Measurements from ENCODE around the gene GRM4.

GRM4 gene

DNA sequence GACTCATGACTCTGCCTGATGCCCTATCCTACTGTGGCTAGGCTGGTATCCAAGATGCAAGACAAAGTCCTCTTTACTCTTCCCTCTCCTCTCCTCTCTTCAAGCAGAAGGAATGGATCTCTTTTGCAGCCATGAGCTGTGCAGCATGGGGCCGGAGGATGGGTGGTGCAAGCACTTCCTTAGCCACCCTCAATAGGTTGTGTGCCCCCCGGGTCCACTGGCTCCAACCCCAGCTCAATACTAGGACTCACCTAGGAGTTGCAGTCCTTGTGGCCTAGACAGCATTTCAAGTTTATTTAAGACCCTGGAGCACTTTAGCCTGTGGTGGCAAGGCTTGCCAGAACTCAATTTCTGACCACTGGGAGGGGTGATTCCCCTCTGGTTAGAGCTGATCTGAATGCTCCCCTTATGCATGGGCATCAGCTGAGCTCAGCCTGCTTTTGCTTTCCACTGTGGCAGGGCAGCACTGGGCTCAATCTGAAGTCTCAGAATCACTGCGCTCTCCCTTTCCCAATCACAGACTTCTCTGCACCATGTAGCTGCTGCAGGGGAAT lies 29.0 kb upstream of the GRM4 start:
- peaks cover 3% of the 10 kb centered on the region for H3K9me3 Mint-ChIP-seq
- TF ChIP-seq, protein P1, sequence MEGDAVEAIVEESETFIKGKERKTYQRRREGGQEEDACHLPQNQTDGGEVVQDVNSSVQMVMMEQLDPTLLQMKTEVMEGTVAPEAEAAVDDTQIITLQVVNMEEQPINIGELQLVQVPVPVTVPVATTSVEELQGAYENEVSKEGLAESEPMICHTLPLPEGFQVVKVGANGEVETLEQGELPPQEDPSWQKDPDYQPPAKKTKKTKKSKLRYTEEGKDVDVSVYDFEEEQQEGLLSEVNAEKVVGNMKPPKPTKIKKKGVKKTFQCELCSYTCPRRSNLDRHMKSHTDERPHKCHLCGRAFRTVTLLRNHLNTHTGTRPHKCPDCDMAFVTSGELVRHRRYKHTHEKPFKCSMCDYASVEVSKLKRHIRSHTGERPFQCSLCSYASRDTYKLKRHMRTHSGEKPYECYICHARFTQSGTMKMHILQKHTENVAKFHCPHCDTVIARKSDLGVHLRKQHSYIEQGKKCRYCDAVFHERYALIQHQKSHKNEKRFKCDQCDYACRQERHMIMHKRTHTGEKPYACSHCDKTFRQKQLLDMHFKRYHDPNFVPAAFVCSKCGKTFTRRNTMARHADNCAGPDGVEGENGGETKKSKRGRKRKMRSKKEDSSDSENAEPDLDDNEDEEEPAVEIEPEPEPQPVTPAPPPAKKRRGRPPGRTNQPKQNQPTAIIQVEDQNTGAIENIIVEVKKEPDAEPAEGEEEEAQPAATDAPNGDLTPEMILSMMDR (IDR thresholded peaks at IDR 0.05) = no peak
- H3K4me3 Mint-ChIP-seq = no peak overlapping the region
- no peak for DNase-seq
- no peaks in the 10 kb centered on the region for H3K36me3 Mint-ChIP-seq (ENCODE audit: low read depth)
- peaks cover 3% of the 10 kb centered on the region for H3K4me1 Mint-ChIP-seq
- no peak overlapping the region for H3K27ac Mint-ChIP-seq
- H3K27me3 Mint-ChIP-seq (ENCODE audit: low read depth, poor library complexity) = peaks cover 3% of the 10 kb centered on the region

DNA sequence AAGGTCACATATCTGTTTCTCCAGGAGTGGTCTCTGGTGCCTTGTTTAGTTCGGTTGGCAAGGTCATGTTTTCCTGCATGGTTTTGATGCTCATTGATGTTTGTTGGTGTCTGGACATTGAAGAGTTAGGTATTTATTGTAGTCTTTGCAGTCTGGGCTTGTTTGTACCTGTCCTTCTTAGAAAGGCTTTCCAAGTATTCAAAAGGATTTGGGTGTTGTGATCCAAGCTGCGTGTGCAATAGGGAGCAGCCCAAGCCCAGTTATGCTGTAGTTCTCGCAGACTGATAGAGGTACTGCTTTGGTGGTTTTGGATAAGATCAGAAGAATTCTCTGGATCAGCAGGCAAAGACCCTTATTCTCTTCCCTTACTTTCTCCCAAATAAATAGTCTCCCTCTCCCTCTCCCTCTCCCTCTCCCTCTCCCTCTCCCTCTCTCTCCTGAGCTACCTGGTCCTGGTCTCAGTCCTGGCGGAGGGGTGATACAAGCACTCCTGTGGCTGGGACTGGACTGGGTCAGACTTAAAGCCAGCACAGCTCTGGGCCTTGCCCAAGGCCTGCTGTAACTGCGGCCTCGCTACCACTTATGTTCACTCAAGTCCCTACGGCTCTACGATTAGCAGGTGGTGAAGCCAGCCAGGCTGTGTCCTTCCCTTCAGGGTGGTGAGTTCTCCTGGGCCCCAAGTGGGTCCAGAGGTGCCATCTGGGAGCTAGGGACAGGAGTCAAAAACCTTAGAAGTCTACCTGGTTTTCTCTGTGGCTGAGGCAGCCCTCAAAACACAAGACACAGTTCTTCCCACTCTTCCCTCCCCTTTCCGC lies 27.3 kb upstream of the GRM4 start:
- no peak for DNase-seq
- TF ChIP-seq, protein P1 (IDR thresholded peaks at IDR 0.05) = no peak
- peaks cover 12% of the 10 kb centered on the region for H3K9me3 Mint-ChIP-seq
- H3K4me3 Mint-ChIP-seq = no peak overlapping the region
- H3K27me3 Mint-ChIP-seq (ENCODE audit: low read depth, poor library complexity) = peaks cover 11% of the 10 kb centered on the region
- no peaks in the 10 kb centered on the region for H3K36me3 Mint-ChIP-seq (ENCODE audit: low read depth)
- H3K4me1 Mint-ChIP-seq = peaks cover 3% of the 10 kb centered on the region
- H3K27ac Mint-ChIP-seq = no peak overlapping the region

DNA sequence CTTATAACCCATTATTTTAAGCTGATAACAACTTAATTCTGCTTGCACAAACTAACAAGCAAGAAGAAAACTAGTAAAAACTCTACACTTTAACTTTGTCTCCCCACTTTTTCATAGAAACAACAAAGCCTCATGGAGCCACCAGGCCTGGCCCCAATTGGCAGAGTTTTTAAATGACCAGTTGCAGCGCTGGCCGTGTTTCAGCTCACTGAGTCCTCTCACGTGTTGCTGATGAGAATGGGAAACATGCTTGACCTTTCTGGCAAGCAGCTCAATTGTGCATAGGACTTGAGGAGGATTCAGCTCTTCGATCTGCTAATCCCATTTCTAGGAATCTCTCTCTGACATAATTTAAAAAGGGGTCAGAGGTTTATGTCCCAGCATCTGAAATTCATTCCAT lies 24.5 kb upstream of the GRM4 start:
- Mint-ChIP-seq H3K9me3 (peaks cover 32% of the 10 kb centered on the region), H3K27ac (no peak overlapping the region), H3K36me3 (ENCODE audit: low read depth) (no peaks in the 10 kb centered on the region), H3K4me1 (peaks cover 3% of the 10 kb centered on the region), H3K27me3 (ENCODE audit: low read depth, poor library complexity) (peaks cover 26% of the 10 kb centered on the region), H3K4me3 (no peak overlapping the region)
- TF ChIP-seq, protein P1 (IDR thresholded peaks at IDR 0.05) = no peak
- no peak for DNase-seq

DNA sequence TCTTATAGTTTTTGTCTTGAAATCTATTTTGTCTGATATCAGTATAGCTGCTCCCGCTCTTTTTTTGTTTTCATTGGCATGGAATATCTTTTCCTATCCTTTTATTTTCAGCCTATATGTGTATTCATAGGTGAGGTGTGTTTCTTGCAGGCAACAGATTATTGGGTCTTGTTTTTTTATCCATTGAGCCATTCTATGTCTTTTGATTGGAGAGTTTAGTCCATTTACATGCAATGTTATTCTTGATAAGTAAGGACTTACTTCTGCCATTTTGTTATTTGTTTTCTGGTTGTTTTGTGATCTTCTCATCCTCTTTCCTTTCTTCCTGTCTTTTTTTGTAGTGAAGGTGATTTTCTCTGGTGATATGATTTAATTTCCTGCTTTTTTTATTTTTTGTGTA lies 24.0 kb upstream of the GRM4 start:
- no peak overlapping the region for H3K4me3 Mint-ChIP-seq
- peaks cover 32% of the 10 kb centered on the region for H3K9me3 Mint-ChIP-seq
- H3K36me3 Mint-ChIP-seq (ENCODE audit: low read depth) = no peaks in the 10 kb centered on the region
- TF ChIP-seq, protein P1 (IDR thresholded peaks at IDR 0.05) = no peak
- H3K27me3 Mint-ChIP-seq (ENCODE audit: low read depth, poor library complexity) = peaks cover 29% of the 10 kb centered on the region
- no peak overlapping the region for H3K27ac Mint-ChIP-seq
- H3K4me1 Mint-ChIP-seq = peaks cover 3% of the 10 kb centered on the region
- no peak for DNase-seq

DNA sequence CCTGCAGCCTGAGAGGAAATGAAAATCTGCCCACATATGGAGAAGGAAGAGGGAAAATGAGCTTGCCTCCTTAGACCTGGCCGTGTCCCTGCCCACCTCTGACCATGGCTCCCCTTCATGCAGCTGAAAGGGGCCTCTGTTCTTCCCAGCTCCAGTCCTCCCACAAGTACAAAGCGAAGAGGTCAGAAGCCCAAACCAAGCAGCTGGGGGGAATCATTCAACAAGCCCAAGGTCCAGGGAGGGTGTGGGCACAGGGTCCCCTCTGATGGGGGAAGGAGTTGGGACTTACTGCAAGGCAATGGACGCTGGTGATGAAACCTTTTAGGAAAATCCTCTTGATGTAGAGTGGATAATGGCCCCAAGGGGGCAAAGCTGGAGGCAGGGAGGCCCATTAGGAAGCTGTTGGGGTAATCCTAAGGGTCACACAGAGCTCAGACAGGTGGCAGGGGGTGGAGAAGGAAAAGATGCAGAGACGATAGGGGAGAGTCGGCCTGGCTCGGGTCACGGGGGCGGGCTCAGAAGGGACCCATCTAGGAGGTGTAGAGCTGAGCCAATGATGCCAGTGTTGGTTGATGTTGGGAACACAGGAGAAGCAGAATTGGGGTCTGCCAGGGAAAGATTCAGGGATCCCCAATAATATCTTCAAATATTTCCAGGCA lies 16.1 kb upstream of the GRM4 start:
- no peak overlapping the region for H3K27ac Mint-ChIP-seq
- H3K4me1 Mint-ChIP-seq = no peaks in the 10 kb centered on the region
- peaks cover 45% of the 10 kb centered on the region for H3K9me3 Mint-ChIP-seq
- peaks cover 23% of the 10 kb centered on the region for H3K27me3 Mint-ChIP-seq (ENCODE audit: low read depth, poor library complexity)
- TF ChIP-seq, protein P1 (IDR thresholded peaks at IDR 0.05) = no peak
- no peak for DNase-seq
- H3K4me3 Mint-ChIP-seq = no peak overlapping the region
- H3K36me3 Mint-ChIP-seq (ENCODE audit: low read depth) = peaks cover 3% of the 10 kb centered on the region

Data from nephron progenitor cell (in vitro differentiated cells).